Measurements from ENCODE around the gene PRKCH.

DNA sequence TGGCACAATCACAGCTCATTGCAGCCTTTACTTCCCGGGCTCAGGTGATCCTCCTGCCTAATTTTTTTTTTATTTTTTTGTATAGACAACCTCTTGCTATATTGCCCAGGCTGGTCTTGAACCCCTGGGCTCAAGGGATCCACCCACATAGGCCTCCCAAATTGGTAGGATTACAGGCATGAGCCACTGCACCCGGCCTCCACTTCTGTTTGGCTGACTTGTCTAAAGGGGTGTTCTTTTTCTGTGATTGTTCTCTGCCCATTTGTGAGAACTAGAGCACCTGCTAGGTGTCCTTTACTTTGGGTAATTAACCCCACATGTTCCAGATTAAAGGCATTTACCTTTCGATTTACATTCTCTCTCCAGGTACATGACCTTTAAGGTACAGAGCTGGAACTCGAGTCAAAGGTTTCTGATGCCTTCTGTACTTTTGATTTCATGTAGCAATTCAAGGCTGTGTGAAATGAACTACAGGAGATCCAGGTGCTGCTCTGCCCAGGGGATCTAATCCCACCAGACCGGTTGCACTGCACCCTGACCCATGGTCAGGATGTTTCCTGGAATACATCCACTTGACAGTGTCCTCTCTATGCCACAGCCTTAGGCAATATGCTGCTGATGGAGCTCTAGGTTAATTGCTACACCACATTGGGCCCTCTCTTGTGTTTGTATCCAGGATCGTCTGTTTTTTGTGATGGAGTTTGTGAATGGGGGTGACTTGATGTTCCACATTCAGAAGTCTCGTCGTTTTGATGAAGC is 163.6 kb downstream of the PRKCH start:
- TF ChIP-seq POLR2AphosphoS5 (IDR thresholded peaks at IDR 0.05) (no peak), POLR2A (IDR thresholded peaks at IDR 0.05) (no peak), EP300 (IDR thresholded peaks at IDR 0.05) (no peak)
- TF ChIP-seq, protein P1, sequence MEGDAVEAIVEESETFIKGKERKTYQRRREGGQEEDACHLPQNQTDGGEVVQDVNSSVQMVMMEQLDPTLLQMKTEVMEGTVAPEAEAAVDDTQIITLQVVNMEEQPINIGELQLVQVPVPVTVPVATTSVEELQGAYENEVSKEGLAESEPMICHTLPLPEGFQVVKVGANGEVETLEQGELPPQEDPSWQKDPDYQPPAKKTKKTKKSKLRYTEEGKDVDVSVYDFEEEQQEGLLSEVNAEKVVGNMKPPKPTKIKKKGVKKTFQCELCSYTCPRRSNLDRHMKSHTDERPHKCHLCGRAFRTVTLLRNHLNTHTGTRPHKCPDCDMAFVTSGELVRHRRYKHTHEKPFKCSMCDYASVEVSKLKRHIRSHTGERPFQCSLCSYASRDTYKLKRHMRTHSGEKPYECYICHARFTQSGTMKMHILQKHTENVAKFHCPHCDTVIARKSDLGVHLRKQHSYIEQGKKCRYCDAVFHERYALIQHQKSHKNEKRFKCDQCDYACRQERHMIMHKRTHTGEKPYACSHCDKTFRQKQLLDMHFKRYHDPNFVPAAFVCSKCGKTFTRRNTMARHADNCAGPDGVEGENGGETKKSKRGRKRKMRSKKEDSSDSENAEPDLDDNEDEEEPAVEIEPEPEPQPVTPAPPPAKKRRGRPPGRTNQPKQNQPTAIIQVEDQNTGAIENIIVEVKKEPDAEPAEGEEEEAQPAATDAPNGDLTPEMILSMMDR (IDR thresholded peaks at IDR 0.05): no peak
